Prostate gland (tissue), 2 donors: ENCODE measurements around the gene CRTAC1.

Source experiments
- CTCF ChIP-seq, 4 experiments: fragments of 200-600 bp in 2 of 4; fragments of 450-650 bp in 2 of 4; sonication (generic) in 2 of 4; IDR thresholded peaks; 1 replicate in 3 of 4; 2 replicates in 1 of 4; pipeline ENCODE4 v1.5.1; 2016 to 2019; ENCODE audit warnings: antibody characterized with exemption in 4 of 4, mild to moderate bottlenecking in 2 of 4, moderate library complexity in 2 of 4
- POLR2AphosphoS5 ChIP-seq: sonication (generic); formaldehyde crosslinking; IDR thresholded peaks from one replicate; pipeline ENCODE4 v1.6.1; 2017; ENCODE audit warnings: antibody characterized with exemption

- TF ChIP-seq CTCF (IDR thresholded peaks at IDR 0.05) (no peak), POLR2AphosphoS5 (no peak)
These were observed 143.0 kb downstream of the CRTAC1 start for GRCh38 chr10:97887399-97887798.
